ENCODE data around the gene EEF1AKMT4. TPM values are rescaled to one million over a fixed set of nuclear protein-coding genes. Genes with fewer than 3 reads are reported as not detected.

Gene EEF1AKMT4
- total RNA-seq, 1 donor from 2014 or later = 9.5 TPM

DNA sequence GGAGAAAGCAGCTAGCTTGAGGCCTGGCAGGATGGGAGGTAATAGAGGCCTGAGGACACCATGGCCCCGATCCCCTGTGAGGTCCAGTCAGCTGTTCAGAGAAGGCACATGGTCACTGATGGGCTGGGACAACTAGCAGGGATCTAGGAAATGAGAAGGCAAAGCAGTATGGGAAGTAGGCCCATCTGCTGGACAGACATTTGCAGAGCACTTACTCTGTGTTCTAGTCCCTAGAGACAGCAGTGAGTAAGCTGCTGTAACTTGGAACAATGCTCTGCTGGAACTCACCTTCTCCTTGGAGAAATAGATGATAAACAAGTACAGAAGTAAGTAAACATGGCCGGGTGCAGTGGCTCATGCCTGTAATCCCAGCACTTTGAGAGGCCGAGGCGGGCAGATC, 33.5 kb downstream of the EEF1AKMT4 start:
- DNase-seq (ENCODE audit: low spot score) = no peak
- Mint-ChIP-seq H3K4me1 (ENCODE audit: low read depth) (no peaks in the 10 kb centered on the region), H3K27ac (no peak overlapping the region)

DNA sequence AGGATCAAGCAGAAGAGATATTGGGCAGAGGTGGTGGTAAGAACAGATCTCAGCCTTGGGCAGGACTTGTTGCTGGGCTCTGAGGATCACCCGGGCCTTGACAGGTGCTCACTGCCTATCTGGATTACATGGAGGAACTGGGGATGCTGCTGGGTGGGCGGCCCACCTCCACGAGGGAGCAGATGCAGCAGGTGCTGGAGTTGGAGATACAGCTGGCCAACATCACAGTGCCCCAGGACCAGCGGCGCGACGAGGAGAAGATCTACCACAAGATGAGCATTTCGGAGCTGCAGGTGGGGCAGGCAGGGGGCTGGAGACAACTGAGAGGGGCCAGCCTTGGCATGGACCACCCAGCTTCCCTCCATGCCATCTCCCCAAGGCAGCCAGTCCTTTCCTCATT, 34.2 kb downstream of the EEF1AKMT4 start:
- intact Hi-C loops (cut with micrococcal nuclease) = no loop called here
- peaks cover 19% of the 10 kb centered on the region for H3K27me3 Mint-ChIP-seq (ENCODE audit: low read depth)
- H3K4me3 Mint-ChIP-seq (ENCODE audit: low read depth) = no peak overlapping the region
- no peaks in the 10 kb centered on the region for H3K9me3 Mint-ChIP-seq
- no peak for DNase-seq (ENCODE audit: low spot score)
- no peak overlapping the region for H3K27ac Mint-ChIP-seq
- no peaks in the 10 kb centered on the region for H3K36me3 Mint-ChIP-seq (ENCODE audit: low read depth)
- no peaks in the 10 kb centered on the region for H3K4me1 Mint-ChIP-seq (ENCODE audit: low read depth)

More for the DNA sequence above, 33.5 kb downstream of the EEF1AKMT4 start:
- intact Hi-C loops (cut with micrococcal nuclease) = no loop called here
- Mint-ChIP-seq H3K4me3 (ENCODE audit: low read depth) (no peak overlapping the region), H3K9me3 (no peaks in the 10 kb centered on the region), H3K27me3 (ENCODE audit: low read depth) (peaks cover 20% of the 10 kb centered on the region), H3K36me3 (ENCODE audit: low read depth) (no peaks in the 10 kb centered on the region)

DNA sequence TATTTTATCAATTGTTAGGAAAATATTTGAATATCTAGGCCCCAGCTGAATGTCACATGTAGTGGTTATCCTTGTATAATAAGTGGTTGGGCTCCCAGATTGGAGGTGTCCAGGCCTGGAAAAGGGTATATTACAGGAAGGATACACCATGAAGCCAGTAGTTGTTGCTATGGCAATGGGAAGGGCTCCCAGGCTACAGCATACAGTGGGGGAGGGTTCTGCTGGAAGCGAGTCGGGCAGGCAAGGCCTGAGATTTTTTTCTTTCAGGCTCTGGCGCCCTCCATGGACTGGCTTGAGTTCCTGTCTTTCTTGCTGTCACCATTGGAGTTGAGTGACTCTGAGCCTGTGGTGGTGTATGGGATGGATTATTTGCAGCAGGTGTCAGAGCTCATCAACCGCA, 35.2 kb downstream of the EEF1AKMT4 start:
- intact Hi-C loops (cut with micrococcal nuclease) = no loop called here
- no peaks in the 10 kb centered on the region for H3K36me3 Mint-ChIP-seq (ENCODE audit: low read depth)
- H3K27ac Mint-ChIP-seq = no peak overlapping the region
- H3K9me3 Mint-ChIP-seq = no peaks in the 10 kb centered on the region
- DNase-seq (ENCODE audit: low spot score) = no peak
- H3K4me3 Mint-ChIP-seq (ENCODE audit: low read depth) = no peak overlapping the region
- no peaks in the 10 kb centered on the region for H3K4me1 Mint-ChIP-seq (ENCODE audit: low read depth)
- peaks cover 16% of the 10 kb centered on the region for H3K27me3 Mint-ChIP-seq (ENCODE audit: low read depth)

DNA sequence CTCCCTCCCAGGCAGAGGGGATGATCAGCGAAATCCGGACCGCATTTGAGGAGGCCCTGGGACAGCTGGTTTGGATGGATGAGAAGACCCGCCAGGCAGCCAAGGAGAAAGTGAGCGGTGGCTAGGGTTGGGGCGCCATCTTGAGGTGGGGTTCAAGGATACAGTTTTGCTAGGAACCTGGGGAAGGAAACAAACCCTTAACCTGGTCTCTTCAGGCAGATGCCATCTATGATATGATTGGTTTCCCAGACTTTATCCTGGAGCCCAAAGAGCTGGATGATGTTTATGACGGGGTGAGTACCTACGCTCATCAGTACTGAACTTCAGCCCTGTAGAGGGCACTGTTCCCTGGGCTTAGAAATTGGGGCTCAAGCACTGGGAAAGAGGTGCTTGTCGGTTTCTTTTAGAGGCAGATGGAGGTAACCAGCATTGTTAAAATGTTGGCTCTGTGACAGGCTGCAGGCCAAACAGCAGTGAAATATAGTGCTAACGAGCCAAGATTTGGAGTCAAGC, 40.0 kb downstream of the EEF1AKMT4 start:
- no peaks in the 10 kb centered on the region for H3K4me1 Mint-ChIP-seq (ENCODE audit: low read depth)
- no peaks in the 10 kb centered on the region for H3K9me3 Mint-ChIP-seq
- H3K4me3 Mint-ChIP-seq (ENCODE audit: low read depth) = no peak overlapping the region
- peaks cover 12% of the 10 kb centered on the region for H3K27me3 Mint-ChIP-seq (ENCODE audit: low read depth)
- intact Hi-C loops (cut with micrococcal nuclease) = loop anchor here (1.0 to 2.0 kb wide), 2 partner anchors 63 to 394 kb away; no protein-coding TSS in a partner anchor
- H3K36me3 Mint-ChIP-seq (ENCODE audit: low read depth) = no peaks in the 10 kb centered on the region
- no peak overlapping the region for H3K27ac Mint-ChIP-seq
- peak; percentile 43 for DNase-seq (ENCODE audit: low spot score)

DNA sequence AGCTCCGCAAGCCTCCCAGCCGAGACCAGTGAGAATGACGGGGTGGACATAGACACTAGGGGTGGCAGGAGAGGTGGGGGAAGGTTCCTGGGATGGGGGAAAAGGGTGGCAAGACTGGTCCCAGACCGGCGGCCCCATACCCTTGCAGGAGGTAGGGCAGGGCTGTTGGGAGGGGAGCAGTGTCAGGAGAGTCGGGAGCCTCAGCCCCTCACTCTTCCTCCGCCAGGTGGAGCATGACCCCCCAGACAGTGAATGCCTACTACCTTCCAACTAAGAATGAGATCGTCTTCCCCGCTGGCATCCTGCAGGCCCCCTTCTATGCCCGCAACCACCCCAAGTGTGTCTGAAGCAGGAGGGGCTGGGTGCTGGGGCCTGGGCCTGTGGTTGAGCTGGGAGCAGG, 40.9 kb downstream of the EEF1AKMT4 start:
- intact Hi-C loops (cut with micrococcal nuclease) = no loop called here
- H3K36me3 Mint-ChIP-seq (ENCODE audit: low read depth) = no peaks in the 10 kb centered on the region
- no peak for DNase-seq (ENCODE audit: low spot score)
- peaks cover 12% of the 10 kb centered on the region for H3K27me3 Mint-ChIP-seq (ENCODE audit: low read depth)
- no peaks in the 10 kb centered on the region for H3K9me3 Mint-ChIP-seq
- no peaks in the 10 kb centered on the region for H3K4me1 Mint-ChIP-seq (ENCODE audit: low read depth)
- H3K27ac Mint-ChIP-seq = no peak overlapping the region
- H3K4me3 Mint-ChIP-seq (ENCODE audit: low read depth) = no peak overlapping the region

DNA sequence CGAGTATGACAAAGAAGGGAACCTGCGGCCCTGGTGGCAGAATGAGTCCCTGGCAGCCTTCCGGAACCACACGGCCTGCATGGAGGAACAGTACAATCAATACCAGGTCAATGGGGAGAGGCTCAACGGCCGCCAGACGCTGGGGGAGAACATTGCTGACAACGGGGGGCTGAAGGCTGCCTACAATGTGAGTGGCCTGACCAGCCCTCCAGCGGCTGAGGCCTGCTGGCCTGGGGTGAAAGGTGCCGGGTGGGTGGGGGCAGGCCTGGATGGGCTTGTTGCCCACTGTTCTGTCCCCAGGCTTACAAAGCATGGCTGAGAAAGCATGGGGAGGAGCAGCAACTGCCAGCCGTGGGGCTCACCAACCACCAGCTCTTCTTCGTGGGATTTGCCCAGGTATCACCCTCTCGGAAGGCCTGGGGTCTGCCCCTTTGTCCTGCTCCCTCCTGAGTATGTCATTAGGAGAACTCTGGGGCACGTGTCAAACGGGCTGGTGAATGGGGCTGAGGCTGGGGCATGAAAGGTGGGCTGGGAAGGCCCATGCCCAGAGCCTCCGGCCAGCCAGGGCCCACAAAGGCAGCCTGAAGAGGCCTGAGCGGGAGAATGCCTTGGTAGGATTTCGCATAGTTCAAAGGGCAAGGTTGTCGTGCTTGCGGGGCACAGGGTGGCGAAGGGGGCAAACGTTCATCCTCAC, 41.7 kb downstream of the EEF1AKMT4 start:
- H3K4me1 Mint-ChIP-seq (ENCODE audit: low read depth) = no peaks in the 10 kb centered on the region
- H3K4me3 Mint-ChIP-seq (ENCODE audit: low read depth) = no peak overlapping the region
- no peaks in the 10 kb centered on the region for H3K9me3 Mint-ChIP-seq
- H3K36me3 Mint-ChIP-seq (ENCODE audit: low read depth) = no peaks in the 10 kb centered on the region
- intact Hi-C loops (cut with micrococcal nuclease) = no loop called here
- H3K27ac Mint-ChIP-seq = no peak overlapping the region
- peaks cover 6% of the 10 kb centered on the region for H3K27me3 Mint-ChIP-seq (ENCODE audit: low read depth)
- no peak for DNase-seq (ENCODE audit: low spot score)

DNA sequence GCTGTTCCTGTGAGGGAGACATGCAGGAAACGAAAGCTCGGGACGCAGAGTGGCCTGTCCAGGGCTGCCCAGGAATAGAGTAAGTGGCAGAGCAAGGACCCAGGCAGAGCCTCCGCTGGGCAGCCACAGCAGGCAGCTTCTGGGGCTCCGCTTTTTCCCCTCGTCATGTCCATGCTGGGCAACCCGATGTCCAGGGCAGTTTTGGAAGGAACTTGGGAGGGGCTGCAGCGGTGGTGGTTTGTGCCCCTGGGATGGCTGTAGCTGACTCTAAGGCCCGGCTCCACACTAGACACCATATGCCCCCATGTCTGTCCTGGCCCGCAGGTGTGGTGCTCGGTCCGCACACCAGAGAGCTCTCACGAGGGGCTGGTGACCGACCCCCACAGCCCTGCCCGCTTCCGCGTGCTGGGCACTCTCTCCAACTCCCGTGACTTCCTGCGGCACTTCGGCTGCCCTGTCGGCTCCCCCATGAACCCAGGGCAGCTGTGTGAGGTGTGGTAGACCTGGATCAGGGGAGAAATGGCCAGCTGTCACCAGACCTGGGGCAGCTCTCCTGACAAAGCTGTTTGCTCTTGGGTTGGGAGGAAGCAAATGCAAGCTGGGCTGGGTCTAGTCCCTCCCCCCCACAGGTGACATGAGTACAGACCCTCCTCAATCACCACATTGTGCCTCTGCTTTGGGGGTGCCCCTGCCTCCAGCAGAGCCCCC, 42.4 kb downstream of the EEF1AKMT4 start:
- H3K27ac Mint-ChIP-seq = no peak overlapping the region
- intact Hi-C loops (cut with micrococcal nuclease) = no loop called here

DNA sequence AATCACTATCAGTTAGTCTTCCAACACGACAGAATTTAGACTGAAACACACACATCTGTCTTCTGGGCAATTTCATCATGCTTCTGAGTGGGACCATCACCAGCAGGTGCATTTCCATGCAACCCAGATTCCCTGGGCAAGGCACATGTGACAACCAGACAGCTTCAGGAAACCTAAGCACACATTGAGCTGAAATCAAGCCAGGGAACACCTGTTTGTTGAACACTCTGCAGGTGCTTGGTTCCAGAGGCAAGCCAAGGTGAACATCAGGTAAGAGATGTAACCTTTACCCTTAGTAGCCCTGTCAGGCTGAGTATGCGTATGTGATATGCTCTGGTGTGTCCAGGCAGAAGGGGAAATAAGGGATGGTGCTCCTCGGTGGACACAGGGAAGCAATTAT, 46.3 kb downstream of the EEF1AKMT4 start:
- peaks cover 13% of the 10 kb centered on the region for H3K4me1 Mint-ChIP-seq (ENCODE audit: low read depth)
- intact Hi-C loops (cut with micrococcal nuclease) = no loop called here
- H3K27ac Mint-ChIP-seq = no peak overlapping the region
- no peak overlapping the region for H3K4me3 Mint-ChIP-seq (ENCODE audit: low read depth)
- H3K36me3 Mint-ChIP-seq (ENCODE audit: low read depth) = peaks cover 13% of the 10 kb centered on the region
- no peak for DNase-seq (ENCODE audit: low spot score)
- no peaks in the 10 kb centered on the region for H3K9me3 Mint-ChIP-seq
- peaks cover 2% of the 10 kb centered on the region for H3K27me3 Mint-ChIP-seq (ENCODE audit: low read depth)

More for the DNA sequence above, 42.4 kb downstream of the EEF1AKMT4 start:
- Mint-ChIP-seq H3K9me3 (no peaks in the 10 kb centered on the region), H3K4me1 (ENCODE audit: low read depth) (no peaks in the 10 kb centered on the region), H3K4me3 (ENCODE audit: low read depth) (no peak overlapping the region), H3K27me3 (ENCODE audit: low read depth) (peaks cover 5% of the 10 kb centered on the region), H3K36me3 (ENCODE audit: low read depth) (no peaks in the 10 kb centered on the region)
- no peak for DNase-seq (ENCODE audit: low spot score)

DNA sequence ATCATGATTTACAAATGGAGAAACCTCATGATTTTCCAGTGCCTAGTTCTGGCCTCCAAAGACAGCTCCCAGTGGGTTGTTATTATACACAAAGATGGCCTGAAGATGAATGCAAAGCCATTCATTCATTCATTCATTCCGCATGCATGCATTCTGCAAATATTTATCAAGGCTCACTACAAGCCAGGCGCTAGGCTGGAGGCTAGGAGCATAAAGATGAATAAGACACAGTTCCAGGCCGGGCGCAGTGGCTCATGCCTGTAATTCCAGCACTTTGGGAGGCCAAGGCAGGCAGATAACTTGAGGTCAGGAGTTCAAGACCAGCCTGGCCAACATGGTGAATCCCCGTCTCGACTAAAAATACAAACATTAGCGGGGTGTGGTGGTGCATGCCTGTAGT, 47.1 kb downstream of the EEF1AKMT4 start:
- H3K36me3 Mint-ChIP-seq (ENCODE audit: low read depth) = peaks cover 18% of the 10 kb centered on the region
- no peak overlapping the region for H3K27ac Mint-ChIP-seq
- H3K4me3 Mint-ChIP-seq (ENCODE audit: low read depth) = no peak overlapping the region
- DNase-seq (ENCODE audit: low spot score) = no peak
- peaks cover 2% of the 10 kb centered on the region for H3K27me3 Mint-ChIP-seq (ENCODE audit: low read depth)
- peaks cover 16% of the 10 kb centered on the region for H3K4me1 Mint-ChIP-seq (ENCODE audit: low read depth)
- H3K9me3 Mint-ChIP-seq = no peaks in the 10 kb centered on the region
- intact Hi-C loops (cut with micrococcal nuclease) = no loop called here

DNA sequence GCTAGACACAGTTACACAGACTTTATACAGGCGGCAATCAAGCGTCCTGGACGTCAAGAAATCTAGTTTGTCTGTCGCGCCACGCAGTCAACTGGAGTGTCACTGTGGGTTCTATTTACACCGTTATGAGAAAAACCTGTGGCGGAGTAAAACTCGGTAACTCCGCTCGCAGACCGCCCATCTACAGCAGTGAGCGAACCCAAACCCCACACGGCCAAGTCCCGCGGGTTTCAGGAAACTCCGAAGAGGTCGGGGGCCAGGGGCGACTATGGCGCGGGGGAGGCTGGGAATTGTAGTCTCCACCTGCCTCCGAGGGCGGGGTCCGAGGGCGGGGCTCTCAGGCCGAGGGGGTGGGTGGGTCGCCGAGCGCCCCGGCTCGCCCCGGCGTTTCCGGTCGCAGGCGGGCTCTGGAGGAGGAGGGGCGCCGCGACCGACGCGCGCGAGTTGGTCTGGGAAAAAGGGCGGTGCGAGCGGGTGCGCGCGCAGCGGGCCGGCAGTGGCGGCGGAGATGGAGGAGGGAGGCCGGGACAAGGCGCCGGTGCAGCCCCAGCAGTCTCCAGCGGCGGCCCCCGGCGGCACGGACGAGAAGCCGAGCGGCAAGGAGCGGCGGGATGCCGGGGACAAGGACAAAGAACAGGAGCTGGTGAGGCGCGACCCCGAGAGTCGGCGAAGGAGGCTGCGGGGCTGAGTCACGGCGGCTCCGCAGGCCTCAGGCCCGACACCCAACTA, 49.5 kb downstream of the EEF1AKMT4 start, which contains the start of gene PSMD2:
PSMD2 (plus strand) TSS at position 483 of the 729 bp plus-strand sequence; CDS start at position 509, 26 bp downstream.
- Mint-ChIP-seq H3K36me3 (ENCODE audit: low read depth) (peaks cover 40% of the 10 kb centered on the region), H3K9me3 (no peaks in the 10 kb centered on the region), H3K4me1 (ENCODE audit: low read depth) (peaks cover 17% of the 10 kb centered on the region), H3K4me3 (ENCODE audit: low read depth) (peak within 1 kb of the TSS; percentile 92), H3K27me3 (ENCODE audit: low read depth) (peaks cover 2% of the 10 kb centered on the region), H3K27ac (peak within 1 kb of the TSS; percentile 58)
- peak; percentile 94 for DNase-seq (ENCODE audit: low spot score)
- intact Hi-C loops (cut with micrococcal nuclease) = loop anchor here (1.0 to 2.0 kb wide), 6 partner anchors 15 to 144 kb away; partner anchors contain the start of genes ABCF3, AP2M1, DVL3 and EEF1AKMT4

DNA sequence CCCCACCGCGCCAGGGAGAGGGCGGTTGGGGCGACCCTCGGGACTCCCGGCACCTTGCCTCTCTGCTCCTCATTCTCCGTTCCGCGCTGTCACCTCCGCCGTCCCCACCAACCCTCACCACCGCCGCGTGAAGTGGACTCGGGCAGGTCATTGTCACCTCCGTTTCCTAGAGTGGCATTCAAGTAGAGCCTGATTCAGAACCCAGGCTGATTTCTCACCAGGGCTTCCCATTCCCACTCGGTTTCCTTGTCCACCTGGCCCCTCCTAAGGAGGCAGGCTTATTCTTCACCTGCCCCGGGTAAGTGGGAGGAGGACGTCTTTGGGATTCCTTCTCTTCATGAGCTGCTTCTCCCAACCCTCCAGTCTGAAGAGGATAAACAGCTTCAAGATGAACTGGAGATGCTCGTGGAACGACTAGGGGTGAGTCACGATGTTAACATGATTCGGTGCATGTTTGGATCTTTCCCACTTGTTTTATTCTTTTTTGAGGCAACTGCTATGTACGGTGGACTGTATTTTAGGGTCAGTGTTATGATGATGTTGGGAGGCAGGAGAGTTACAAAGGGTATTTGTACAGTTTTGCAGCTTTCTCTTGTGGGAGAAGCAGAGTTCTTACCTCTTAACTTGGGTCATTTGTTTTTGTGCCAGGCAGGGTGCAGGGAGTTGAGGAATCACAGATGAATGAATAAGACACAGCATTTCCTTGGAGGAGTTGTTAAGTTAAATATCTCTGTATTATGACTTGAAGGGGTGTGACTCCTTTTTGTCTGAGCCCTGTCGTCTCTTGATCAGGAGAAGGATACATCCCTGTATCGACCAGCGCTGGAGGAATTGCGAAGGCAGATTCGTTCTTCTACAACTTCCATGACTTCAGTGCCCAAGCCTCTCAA, 50.3 kb downstream of the EEF1AKMT4 start:
- H3K4me3 Mint-ChIP-seq (ENCODE audit: low read depth) = peak overlapping the region; percentile 92
- peak overlapping the region; percentile 48 for H3K27ac Mint-ChIP-seq
- H3K36me3 Mint-ChIP-seq (ENCODE audit: low read depth) = peaks cover 47% of the 10 kb centered on the region
- no peaks in the 10 kb centered on the region for H3K9me3 Mint-ChIP-seq
- H3K27me3 Mint-ChIP-seq (ENCODE audit: low read depth) = peaks cover 2% of the 10 kb centered on the region
- DNase-seq (ENCODE audit: low spot score) = no peak
- intact Hi-C loops (cut with micrococcal nuclease) = loop anchor here (1.0 to 2.0 kb wide), 6 partner anchors 15 to 144 kb away; partner anchors contain the start of genes ABCF3, AP2M1, DVL3 and EEF1AKMT4
- H3K4me1 Mint-ChIP-seq (ENCODE audit: low read depth) = peaks cover 17% of the 10 kb centered on the region

DNA sequence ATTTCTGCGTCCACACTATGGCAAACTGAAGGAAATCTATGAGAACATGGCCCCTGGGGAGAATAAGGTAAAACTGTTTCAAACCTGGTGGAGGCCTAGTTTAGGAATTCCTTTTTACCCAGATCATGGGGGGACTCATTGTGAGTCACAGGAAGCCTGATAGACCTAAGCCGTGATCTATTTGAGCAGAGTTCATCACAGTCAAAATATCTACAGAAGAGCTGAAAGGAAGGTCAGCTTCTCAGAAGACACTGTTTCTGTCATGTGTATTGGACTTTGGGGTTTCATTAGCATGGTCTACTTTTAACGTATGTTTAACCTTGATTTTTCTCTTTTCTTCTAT, 50.9 kb downstream of the EEF1AKMT4 start:
- peaks cover 17% of the 10 kb centered on the region for H3K4me1 Mint-ChIP-seq (ENCODE audit: low read depth)
- intact Hi-C loops (cut with micrococcal nuclease) = no loop called here

More for the DNA sequence above, 50.9 kb downstream of the EEF1AKMT4 start:
- H3K36me3 Mint-ChIP-seq (ENCODE audit: low read depth) = peaks cover 52% of the 10 kb centered on the region
- peak overlapping the region; percentile 92 for H3K4me3 Mint-ChIP-seq (ENCODE audit: low read depth)
- H3K27ac Mint-ChIP-seq = no peak overlapping the region
- H3K9me3 Mint-ChIP-seq = no peaks in the 10 kb centered on the region
- DNase-seq (ENCODE audit: low spot score) = no peak
- H3K27me3 Mint-ChIP-seq (ENCODE audit: low read depth) = peaks cover 2% of the 10 kb centered on the region
